ENCODE data around the gene TATDN2.

GRCh38 chr3:10213156-10213792, 35.0 kb upstream of the TATDN2 start:
- TF ChIP-seq SP1 (IDR thresholded peaks at IDR 0.05) (no peak), BHLHE40 (IDR thresholded peaks at IDR 0.05; ENCODE audit: borderline replicate concordance) (no peak), FOXA1 (IDR thresholded peaks at IDR 0.05) (no peak)

All from HEK293T (cell line).